Left renal cortex interstitium (tissue), 4 donors: Measurements from ENCODE around the gene SMO. TPM values are rescaled to one million over a fixed set of nuclear protein-coding genes. Genes with fewer than 3 reads are reported as not detected.
"Not testable (repeated sequence)": the region's sequence is repeated elsewhere in the genome, so short reads cannot be mapped to it uniquely, and the experiment has no call there.

ENCODE experiments used
- DNase-seq, 4 donors: peaks; one replicate each; pipeline ENCODE4 v3.0.0-alpha.2; 2013; ENCODE audit warnings: low read depth in 4 of 4, low spot score in 2 of 4, missing footprints in 1 of 4
- polyA plus RNA-seq, 4 donors: library from polyadenylated mRNA; unstranded; fragments of 120-200 nt; gene quantifications; one replicate each; pipeline ENCODE4 v1.2.1, GENCODE V29; 2013; ENCODE audit not compliant: insufficient read length in 4 of 4

SMO gene
- polyA plus RNA-seq, 4 donors, result 108 to 125 (median 114) TPM

DNA sequence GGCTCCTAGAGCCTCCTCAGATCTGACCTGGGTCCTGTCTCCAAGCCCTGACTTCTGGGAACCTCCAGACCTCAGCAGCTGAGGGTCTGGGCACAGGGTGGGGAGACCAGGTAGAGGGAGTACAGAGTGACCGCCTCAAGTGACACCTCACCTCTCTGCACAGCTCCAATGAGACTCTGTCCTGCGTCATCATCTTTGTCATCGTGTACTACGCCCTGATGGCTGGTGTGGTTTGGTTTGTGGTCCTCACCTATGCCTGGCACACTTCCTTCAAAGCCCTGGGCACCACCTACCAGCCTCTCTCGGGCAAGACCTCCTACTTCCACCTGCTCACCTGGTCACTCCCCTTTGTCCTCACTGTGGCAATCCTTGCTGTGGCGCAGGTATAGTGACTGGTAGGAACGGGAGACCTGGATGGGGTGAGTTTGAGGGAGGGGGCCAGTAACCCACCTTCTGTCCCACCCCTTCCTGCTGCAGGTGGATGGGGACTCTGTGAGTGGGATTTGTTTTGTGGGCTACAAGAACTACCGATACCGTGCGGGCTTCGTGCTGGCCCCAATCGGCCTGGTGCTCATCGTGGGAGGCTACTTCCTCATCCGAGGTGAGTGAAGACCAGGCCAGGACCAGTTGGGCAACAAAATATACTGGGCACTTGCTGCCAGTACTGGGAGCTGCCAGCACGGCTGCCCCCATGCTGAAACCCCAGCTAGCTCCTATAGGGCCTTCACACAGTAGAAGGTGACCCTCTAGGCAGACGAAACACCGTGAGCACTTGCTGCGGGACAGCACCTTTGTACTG, 17.8 kb downstream of the SMO start:
- DNase-seq, result no peak

DNA sequence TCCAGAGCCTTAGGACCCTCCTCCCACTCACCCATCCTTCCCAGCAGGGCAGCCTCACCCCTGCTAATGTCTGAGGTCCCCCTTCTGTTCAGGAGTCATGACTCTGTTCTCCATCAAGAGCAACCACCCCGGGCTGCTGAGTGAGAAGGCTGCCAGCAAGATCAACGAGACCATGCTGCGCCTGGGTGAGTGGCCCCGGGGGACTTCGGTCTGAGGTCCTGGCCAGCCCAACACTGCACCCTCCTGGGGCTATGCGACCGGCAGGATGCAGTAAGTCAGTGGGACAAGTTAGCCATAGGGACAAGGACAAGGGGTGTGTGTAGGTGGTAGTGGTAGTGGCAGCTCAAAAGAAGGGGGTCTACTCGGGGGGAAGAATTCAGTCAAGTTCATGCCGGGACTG, 20.2 kb downstream of the SMO start:
- DNase-seq, result no peak

DNA sequence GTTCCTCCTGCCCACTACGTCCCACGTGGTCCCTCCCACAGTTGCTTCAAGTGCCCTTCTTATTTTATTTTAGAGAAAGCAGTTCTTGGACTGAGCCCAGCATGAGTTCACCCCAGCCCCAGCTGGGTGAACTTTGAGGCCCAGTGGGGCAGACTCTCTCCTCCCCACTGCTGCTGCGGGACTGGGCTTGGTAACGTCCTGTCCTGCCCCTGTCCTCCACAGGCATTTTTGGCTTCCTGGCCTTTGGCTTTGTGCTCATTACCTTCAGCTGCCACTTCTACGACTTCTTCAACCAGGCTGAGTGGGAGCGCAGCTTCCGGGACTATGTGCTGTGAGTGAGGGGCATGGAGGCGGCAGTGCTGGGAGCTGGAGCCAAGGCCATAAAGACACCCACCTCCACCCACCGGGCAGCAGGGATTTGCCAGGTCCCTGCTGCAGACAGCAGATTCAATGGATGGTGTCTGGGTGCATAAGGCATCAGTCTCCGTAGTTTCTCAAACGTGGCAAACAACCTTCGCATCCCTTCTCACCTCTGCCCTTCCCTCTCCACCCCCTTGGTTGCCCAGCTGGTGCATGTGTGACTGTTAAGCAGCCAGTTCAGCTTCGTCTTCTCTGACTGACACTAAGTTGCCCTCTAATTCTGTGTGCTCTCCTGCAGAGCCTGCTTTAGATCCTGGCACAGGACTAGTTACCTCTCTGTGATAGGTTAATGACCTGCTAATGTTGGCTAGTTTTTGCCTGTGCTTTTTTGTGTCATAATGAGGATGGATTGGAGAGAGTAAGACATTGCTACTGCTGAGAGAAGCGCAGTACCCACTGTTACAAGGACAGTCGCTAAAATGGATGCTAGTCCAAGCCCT, 20.9 kb downstream of the SMO start:
- DNase-seq, result no peak

DNA sequence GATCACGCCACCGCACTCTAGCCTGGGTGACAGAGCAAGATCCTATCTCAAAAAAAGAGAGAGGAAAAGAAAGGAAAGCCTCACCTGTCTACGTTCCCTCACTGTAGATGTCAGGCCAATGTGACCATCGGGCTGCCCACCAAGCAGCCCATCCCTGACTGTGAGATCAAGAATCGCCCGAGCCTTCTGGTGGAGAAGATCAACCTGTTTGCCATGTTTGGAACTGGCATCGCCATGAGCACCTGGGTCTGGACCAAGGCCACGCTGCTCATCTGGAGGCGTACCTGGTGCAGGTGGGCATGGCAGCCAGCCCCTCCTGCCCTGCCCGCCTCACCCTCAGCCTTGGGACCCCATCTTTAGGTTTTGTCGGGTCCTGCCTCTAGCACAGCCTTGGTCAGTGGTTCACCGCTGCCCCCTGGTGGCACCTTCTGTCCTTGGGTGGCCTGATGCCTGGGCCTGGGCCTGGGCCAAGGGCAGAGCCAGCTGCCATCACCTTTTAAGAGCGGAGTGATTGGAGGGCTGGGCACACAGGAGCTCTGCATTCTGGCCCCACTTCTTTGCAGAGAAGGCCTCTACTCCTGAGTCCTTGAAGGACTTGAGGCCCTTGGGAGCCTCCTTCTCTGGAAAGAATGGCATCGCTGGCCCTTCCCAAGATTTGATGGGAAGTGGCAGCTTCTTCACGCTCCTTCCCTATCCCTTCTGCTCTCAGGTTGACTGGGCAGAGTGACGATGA, 22.0 kb downstream of the SMO start:
- DNase-seq, result no peak

DNA sequence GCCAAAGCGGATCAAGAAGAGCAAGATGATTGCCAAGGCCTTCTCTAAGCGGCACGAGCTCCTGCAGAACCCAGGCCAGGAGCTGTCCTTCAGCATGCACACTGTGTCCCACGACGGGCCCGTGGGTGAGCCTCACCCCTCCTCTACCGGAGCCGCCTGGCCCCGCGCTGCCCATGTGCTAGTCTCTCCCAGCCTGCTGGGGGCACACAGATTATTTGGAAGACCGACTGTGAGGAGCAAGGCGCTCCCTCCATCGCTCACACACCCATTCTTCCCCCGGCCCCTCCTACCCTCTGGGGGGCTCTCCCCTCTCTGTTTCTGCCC, 22.5 kb downstream of the SMO start:
- no peak for DNase-seq

DNA sequence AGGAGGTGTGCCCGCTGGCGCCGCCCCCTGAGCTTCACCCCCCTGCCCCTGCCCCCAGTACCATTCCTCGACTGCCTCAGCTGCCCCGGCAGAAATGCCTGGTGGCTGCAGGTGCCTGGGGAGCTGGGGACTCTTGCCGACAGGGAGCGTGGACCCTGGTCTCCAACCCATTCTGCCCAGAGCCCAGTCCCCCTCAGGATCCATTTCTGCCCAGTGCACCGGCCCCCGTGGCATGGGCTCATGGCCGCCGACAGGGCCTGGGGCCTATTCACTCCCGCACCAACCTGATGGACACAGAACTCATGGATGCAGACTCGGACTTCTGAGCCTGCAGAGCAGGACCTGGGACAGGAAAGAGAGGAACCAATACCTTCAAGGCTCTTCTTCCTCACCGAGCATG, 23.7 kb downstream of the SMO start:
- DNase-seq, result no peak

DNA sequence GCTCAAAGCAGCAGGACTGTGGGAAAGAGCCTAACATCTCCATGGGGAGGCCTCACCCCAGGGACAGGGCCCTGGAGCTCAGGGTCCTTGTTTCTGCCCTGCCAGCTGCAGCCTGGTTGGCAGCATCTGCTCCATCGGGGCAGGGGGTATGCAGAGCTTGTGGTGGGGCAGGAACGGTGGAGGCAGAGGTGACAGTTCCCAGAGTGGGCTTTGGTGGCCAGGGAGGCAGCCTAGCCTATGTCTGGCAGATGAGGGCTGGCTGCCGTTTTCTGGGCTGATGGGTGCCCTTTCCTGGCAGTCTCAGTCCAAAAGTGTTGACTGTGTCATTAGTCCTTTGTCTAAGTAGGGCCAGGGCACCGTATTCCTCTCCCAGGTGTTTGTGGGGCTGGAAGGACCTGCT, 24.2 kb downstream of the SMO start:
- DNase-seq, result no peak

DNA sequence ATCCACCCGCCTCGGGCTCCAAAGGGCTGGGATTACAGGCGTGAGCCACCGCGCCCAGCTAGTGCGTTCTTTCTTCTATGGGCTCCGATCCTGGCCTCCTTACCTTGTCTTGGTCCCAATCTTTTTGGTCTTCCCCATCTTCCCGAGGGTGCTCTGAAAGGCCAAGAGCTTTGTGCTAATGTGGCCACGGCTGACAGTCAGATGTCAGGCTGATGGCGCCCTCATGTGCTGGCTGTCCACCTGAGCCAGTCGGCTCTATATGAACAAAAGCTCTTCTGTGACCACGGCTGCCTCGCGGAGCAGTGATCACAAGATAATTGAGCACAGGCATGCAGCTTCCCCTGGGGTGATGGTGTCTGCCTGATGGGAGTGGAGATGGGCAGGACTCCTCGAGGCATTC, 25.4 kb downstream of the SMO start:
- no peak for DNase-seq

DNA sequence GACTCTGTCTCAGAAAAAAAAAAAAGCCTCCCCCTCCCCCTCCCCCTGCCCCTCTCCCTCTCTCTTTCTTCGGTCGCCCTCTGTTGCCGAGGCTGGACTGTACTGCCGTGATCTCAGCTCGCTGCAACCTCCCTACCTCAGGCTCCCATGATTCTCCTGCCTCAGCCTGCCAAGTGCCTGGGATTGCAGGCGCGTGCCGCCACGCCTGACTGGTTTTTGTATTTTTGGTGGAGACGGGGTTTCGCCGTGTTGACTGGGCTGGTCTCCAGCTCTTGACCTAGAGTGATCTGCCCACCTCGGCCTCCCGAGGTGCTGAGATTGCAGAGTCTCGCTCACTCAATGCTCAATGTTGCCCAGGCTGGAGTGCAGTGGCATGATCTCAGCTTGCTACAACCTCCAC, 27.3 kb downstream of the SMO start:
- DNase-seq, result not testable (repeated sequence)

DNA sequence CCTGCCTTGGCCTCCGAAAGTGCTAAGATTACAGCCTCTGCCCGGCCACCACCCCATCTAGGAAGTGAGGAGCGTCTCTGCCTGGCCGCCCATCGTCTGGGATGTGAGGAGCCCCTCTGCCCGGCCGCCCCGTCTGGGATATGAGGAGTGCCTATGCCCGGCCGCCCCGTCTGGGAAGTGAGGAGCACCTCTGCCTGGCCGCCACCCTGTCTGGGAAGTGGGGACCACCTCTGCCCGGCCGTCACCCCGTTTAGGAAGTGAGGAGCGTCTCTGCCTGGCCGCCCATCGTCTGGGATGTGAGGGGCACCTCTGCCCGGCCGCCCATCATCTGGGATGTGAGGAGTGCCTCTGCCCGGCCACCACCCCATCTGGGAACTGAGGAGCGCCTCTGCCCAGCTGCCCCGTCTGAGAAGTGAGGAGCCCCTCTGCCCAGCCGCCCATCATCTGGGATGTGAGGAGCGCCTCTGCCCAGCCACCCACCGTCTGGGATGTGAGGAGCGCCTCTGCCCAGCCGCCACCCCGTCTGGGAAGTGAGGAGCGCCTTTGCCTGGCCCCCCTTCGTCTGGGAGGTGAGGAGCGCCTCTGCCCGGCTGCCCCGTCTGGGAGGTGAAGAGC, 27.8 kb downstream of the SMO start:
- not testable (repeated sequence) for DNase-seq

DNA sequence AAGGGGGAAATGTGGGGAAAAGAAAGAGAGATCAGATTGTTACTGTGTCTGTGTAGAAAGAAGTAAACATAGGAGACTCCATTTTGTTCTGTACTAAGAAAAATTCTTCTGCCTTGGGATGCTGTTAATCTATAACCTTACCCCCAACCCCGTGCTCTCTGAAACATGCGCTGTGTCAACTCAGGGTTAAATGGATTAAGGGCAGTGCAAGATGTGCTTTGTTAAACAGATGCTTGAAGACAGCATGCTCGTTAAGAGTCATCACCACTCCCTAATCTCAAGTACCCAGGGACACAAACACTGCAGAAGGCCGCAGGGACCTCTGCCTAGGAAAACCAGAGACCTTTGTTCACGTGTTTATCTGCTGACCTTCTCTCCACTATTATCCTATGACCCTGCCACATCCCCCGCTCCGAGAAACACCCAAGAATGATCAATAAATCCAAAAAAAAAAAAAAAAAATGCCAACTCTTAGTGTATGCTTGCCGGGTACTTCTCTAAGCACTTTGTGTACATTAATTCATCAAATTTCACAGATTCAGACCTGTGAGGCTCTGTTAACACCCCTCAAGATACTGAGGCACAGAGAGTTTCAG, 28.5 kb downstream of the SMO start:
- not testable (repeated sequence) for DNase-seq

DNA sequence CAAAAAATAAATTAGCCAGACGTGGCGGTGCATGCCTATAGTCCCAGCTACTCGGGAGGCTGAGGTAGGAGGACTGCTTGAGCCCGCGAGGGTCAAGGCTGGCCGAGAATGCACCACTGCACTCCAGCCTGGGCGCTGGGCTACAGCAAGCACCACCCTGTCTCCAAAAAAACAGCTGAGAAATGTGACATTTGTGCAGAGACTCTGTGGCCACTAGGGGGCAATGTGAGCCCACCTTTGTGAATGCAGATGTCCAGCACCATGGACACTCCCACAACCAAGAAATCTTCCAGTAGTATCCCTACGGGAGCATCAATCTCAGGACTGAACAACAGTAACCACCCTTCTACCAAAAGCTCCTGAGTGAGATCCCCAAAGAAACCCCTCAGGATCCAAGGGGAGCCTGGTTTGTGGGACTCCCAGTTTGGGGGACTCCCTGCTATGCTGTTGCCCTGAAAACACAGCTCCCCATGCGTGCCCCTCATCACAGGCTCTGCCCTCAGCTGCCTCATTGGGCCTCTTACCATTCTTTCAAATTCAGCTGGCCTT, 30.2 kb downstream of the SMO start:
- peak in 3 of 4 donors; percentile 64 to 80 (median 65) for DNase-seq

DNA sequence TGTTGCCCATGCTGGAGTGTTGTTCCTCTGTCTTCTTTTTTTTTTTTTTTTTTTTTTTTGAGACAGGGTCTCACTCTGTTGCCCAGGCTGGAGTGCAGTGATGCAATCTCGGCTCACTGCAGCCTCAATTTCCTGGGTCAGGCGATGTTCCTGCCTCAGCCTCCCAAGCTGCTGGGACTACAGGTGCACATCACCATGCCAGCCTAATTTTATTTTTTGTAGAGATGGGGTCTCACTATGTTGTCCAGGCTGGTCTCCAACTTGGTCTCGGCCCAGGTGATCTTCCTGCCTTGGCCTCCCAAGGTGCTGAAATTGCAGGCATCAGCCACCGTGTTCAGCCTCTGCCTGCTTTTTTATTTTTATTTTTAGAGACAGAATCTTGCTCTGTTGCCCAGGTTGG, 30.7 kb downstream of the SMO start:
- DNase-seq, result not testable (repeated sequence)

DNA sequence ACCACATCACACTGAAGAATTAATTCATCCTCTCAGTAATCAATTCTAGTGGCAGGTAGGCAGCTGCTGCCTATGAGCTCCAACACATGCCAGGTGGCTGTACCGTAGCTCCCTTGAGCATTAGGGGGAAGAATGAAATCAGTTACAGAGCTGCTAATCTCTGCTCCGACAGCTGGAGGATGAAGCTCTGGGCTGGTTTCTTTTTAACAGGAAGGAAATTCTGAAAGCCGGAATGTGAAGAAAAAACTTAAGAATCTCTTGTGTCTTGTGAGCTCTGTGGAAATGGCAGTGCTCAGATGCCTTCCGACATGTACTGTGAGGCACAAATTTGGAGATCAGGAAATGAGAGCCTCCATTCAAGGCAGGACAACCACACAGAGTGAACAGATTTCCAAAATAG, 33.6 kb downstream of the SMO start:
- DNase-seq, result no peak

DNA sequence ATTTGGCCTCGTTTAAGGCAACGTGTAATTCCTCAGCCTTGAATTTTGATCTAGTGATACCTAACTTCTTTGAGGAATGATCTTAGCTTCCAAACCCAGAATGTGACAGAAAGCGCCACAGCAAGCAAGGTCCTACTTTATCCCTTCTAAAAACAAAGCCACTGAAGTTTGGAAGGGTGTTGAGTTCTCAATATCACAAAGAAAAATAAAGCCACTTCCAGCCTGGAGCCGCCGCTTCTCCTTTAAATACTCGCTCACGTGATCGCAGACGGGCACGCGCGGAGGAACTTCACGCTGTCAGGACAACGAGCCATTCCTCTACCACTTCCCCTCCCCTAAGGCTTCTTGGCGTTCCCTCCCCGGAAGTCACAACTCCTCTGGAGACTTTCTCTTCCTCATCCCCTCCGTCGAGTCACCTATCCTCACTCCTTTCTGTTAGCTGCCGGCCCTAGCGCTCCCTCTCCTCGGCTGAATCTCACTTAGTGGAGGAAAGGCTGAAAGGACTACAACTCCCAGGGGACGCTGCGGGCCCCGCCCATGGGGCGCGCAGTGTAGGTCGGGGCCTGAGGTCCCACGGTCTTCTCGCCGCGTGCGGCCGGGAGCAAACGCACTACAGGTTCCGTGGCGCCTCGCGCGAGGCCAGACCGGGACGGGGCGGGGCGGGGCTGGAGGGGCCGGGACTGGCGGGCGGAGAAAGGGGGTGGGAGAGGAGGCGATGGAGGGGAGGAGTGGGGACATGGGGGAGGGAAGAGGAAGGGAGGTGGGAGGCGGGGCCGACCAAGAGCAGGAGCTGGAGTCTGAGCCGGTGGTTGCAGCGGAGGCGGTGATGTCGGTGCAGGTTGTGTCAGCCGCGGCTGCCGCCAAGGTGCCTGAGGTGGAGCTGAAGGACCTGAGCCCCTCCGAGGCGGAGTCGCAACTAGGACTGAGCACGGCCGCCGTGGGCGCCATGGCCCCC, 36.1 kb downstream of the SMO start, which contains the start of gene AHCYL2:
Gene AHCYL2 (plus strand): TSS at position 780 of the 955 bp plus-strand sequence.
- DNase-seq, result peak; percentile 96 to 99 (median 98)

DNA sequence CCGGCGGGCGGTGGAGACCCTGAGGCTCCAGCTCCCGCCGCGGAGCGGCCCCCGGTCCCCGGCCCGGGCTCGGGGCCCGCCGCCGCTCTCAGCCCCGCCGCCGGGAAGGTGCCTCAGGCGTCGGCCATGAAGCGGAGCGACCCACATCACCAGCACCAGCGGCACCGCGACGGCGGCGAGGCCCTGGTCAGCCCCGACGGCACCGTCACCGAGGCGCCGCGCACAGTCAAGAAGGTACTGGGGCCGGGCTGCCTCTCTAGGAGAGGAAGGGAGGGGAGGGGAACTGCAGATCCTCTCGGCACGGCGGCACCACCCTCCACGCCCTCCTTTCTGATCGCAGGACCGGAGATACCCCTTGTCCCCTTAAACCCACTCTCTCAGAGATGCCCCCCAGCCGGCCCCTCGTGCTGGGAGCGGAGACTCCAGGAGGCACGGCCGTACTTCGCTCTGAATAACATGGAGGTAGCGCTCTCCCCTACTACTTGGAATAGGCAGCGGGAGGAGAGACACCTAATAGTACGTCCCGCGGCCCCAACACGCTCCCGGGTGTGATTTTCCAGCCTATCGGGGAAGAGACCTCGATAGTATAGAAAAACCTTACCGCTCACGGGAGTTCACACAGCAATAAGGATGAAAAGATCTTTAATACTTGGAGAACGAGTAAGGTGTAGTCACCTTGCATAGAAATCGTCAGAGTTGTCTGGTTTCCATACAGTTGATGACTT, 36.9 kb downstream of the SMO start:
- DNase-seq, result peak in 1 of 4 donors; percentile 33

DNA sequence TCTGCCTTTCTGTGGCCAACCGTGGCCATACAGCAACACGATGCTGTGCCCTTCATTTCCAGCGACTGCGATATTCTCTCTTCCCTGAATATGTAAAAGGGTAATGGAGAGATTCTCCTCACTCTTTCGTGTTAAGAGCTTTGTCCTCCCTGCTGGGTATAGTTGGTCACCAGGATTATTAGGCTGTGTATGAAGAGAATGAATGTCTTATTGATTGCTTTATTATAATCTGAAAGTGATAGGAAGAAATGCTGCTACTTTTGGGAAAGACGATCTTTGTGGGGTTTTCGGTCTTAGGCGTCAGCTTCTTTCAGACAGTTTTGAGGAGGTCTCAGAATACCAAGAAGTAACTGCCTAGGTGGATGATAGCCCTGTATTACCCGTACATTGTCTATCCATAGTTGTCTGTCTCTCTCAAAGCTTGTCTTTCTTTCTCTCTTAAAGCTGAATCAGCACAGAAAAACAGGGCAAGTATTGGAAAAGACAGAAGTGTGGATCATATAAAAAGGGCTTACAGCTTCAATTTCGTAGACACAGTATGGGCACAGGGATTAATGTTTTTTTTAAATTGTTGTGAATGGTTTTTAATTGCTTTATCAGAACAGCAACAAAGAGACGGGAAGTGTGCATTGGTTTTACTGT, 37.6 kb downstream of the SMO start:
- DNase-seq, result no peak
